SK-N-SH treated with all-trans-retinoic acid at 6 μM for 48 hours (cell line): ENCODE results near the gene TEX36.

Experiments
- ATAC-seq: fragments of 200-7000 bp; cut with Tn5 transposase; 3 replicates; pipeline ENCODE4 v1.9.1; 2020; ENCODE audit warnings: mild to moderate bottlenecking, moderate library complexity
- ARNTL ChIP-seq: fragments of 450-650 bp; formaldehyde crosslinking; IDR thresholded peaks from 2 replicates; pipeline ENCODE4 v1.5.0; 2020; ENCODE audit warnings: low read depth, mild to moderate bottlenecking, moderate library complexity, borderline replicate concordance
- ESRRG ChIP-seq: fragments of 250-450 bp; sonication (Bioruptor Pico); IDR thresholded peaks from 2 replicates; pipeline ENCODE4 v1.6.1; 2021; ENCODE audit warnings: mild to moderate bottlenecking
- OSR1 ChIP-seq: fragments of 250-450 bp; sonication (Bioruptor Pico); IDR thresholded peaks from 2 replicates; pipeline ENCODE4 v1.8.0; 2022; ENCODE audit warnings: moderate library complexity, mild to moderate bottlenecking, inconsistent platforms
- RARB ChIP-seq: fragments of 250-450 bp; sonication (Bioruptor Pico); IDR thresholded peaks from 2 replicates; pipeline ENCODE4 v1.8.0; 2021; ENCODE audit warnings: mild to moderate bottlenecking, moderate library complexity
- SNAI2 ChIP-seq: fragments of 250-450 bp; sonication (Bioruptor Pico); IDR thresholded peaks from 2 replicates; pipeline ENCODE4 v1.5.0; 2020; ENCODE audit warnings: mild to moderate bottlenecking, moderate library complexity
- TCF4 ChIP-seq: fragments of 250-450 bp; sonication (Bioruptor Pico); IDR thresholded peaks from 2 replicates; pipeline ENCODE4 v1.8.0; 2021; ENCODE audit warnings: mild to moderate bottlenecking, moderate library complexity, borderline replicate concordance
- TOX ChIP-seq: fragments of 250-450 bp; sonication (Bioruptor Pico); IDR thresholded peaks from 2 replicates; pipeline ENCODE4 v1.8.0; 2021; ENCODE audit warnings: mild to moderate bottlenecking, moderate library complexity, borderline replicate concordance
- ZFP30 ChIP-seq: fragments of 450-650 bp; formaldehyde crosslinking; IDR thresholded peaks from 2 replicates; pipeline ENCODE4 v1.5.0; 2022; ENCODE audit warnings: mild to moderate bottlenecking, moderate library complexity
- ZNF565 ChIP-seq: fragments of 450-650 bp; formaldehyde crosslinking; conservative IDR thresholded peaks from 2 replicates; pipeline ENCODE4 v1.5.0; 2020; ENCODE audit warnings: low read depth, mild to moderate bottlenecking, moderate library complexity
- TF ChIP-seq, protein P1 (sequence below): fragments of 250-450 bp; sonication (Bioruptor Pico); IDR thresholded peaks from 2 replicates; pipeline ENCODE4 v1.8.0; 2021; ENCODE audit warnings: low read depth, mild to moderate bottlenecking, moderate library complexity, borderline replicate concordance
- TF ChIP-seq, protein P2 (sequence below): fragments of 250-450 bp; sonication (Bioruptor Pico); IDR thresholded peaks from 2 replicates; pipeline ENCODE4 v1.5.1; 2020; ENCODE audit warnings: low read depth, mild to moderate bottlenecking, moderate library complexity
- TF ChIP-seq, protein P3 (sequence below): fragments of 250-450 bp; sonication (Bioruptor Pico); IDR thresholded peaks from 2 replicates; pipeline ENCODE4 v1.5.0; 2020; ENCODE audit warnings: mild to moderate bottlenecking, moderate library complexity
- TF ChIP-seq, protein P4 (sequence below): fragments of 250-450 bp; sonication (Bioruptor Pico); IDR thresholded peaks from 2 replicates; pipeline ENCODE4 v1.8.0; 2020; ENCODE audit warnings: mild to moderate bottlenecking, moderate library complexity, borderline replicate concordance
- TF ChIP-seq, protein P5 (sequence below): fragments of 250-450 bp; sonication (Bioruptor Pico); IDR thresholded peaks from 2 replicates; pipeline ENCODE4 v1.5.1; 2021; ENCODE audit warnings: mild to moderate bottlenecking, moderate library complexity

The TEX36 gene

DNA sequence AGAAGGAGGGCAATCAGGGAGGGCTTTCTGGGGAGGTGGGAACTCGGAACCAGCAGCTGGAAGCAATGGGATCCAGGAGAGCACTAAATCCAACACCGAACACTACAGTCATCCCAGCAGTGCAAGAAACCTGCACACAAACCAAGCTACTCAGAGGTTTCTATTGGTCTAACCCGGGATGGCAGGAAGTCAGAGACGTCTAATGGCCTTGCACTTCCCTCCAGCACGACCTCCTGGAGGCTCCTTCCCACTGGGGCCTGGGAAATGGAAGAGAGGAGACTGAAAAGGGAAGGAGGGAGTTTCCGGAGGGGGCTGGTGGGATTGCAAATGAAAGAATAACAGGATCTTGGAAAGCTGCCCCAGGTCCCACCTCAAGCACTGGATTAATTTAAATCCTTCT is 56.3 kb downstream of the TEX36 start:
- TF ChIP-seq ZNF565 (CRISPR knock-in tag) (no peak), TCF4 (CRISPR knock-in tag) (no peak), SNAI2 (CRISPR knock-in tag) (no peak), RARB (CRISPR knock-in tag) (no peak)
- TF ChIP-seq, protein P1, sequence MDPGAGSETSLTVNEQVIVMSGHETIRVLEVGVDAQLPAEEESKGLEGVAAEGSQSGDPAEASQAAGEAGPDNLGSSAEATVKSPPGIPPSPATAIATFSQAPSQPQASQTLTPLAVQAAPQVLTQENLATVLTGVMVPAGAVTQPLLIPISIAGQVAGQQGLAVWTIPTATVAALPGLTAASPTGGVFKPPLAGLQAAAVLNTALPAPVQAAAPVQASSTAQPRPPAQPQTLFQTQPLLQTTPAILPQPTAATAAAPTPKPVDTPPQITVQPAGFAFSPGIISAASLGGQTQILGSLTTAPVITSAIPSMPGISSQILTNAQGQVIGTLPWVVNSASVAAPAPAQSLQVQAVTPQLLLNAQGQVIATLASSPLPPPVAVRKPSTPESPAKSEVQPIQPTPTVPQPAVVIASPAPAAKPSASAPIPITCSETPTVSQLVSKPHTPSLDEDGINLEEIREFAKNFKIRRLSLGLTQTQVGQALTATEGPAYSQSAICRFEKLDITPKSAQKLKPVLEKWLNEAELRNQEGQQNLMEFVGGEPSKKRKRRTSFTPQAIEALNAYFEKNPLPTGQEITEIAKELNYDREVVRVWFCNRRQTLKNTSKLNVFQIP, result no peak
- TF ChIP-seq, protein P2, sequence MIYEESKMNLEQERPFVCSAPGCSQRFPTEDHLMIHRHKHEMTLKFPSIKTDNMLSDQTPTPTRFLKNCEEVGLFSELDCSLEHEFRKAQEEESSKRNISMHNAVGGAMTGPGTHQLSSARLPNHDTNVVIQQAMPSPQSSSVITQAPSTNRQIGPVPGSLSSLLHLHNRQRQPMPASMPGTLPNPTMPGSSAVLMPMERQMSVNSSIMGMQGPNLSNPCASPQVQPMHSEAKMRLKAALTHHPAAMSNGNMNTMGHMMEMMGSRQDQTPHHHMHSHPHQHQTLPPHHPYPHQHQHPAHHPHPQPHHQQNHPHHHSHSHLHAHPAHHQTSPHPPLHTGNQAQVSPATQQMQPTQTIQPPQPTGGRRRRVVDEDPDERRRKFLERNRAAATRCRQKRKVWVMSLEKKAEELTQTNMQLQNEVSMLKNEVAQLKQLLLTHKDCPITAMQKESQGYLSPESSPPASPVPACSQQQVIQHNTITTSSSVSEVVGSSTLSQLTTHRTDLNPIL (CRISPR knock-in tag), result no peak
- TF ChIP-seq, protein P3, sequence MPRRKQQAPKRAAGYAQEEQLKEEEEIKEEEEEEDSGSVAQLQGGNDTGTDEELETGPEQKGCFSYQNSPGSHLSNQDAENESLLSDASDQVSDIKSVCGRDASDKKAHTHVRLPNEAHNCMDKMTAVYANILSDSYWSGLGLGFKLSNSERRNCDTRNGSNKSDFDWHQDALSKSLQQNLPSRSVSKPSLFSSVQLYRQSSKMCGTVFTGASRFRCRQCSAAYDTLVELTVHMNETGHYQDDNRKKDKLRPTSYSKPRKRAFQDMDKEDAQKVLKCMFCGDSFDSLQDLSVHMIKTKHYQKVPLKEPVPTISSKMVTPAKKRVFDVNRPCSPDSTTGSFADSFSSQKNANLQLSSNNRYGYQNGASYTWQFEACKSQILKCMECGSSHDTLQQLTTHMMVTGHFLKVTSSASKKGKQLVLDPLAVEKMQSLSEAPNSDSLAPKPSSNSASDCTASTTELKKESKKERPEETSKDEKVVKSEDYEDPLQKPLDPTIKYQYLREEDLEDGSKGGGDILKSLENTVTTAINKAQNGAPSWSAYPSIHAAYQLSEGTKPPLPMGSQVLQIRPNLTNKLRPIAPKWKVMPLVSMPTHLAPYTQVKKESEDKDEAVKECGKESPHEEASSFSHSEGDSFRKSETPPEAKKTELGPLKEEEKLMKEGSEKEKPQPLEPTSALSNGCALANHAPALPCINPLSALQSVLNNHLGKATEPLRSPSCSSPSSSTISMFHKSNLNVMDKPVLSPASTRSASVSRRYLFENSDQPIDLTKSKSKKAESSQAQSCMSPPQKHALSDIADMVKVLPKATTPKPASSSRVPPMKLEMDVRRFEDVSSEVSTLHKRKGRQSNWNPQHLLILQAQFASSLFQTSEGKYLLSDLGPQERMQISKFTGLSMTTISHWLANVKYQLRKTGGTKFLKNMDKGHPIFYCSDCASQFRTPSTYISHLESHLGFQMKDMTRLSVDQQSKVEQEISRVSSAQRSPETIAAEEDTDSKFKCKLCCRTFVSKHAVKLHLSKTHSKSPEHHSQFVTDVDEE, result no peak
- TF ChIP-seq, protein P4, sequence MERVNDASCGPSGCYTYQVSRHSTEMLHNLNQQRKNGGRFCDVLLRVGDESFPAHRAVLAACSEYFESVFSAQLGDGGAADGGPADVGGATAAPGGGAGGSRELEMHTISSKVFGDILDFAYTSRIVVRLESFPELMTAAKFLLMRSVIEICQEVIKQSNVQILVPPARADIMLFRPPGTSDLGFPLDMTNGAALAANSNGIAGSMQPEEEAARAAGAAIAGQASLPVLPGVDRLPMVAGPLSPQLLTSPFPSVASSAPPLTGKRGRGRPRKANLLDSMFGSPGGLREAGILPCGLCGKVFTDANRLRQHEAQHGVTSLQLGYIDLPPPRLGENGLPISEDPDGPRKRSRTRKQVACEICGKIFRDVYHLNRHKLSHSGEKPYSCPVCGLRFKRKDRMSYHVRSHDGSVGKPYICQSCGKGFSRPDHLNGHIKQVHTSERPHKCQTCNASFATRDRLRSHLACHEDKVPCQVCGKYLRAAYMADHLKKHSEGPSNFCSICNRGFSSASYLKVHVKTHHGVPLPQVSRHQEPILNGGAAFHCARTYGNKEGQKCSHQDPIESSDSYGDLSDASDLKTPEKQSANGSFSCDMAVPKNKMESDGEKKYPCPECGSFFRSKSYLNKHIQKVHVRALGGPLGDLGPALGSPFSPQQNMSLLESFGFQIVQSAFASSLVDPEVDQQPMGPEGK (CRISPR knock-in tag), result no peak
- no peak for ATAC-seq

DNA sequence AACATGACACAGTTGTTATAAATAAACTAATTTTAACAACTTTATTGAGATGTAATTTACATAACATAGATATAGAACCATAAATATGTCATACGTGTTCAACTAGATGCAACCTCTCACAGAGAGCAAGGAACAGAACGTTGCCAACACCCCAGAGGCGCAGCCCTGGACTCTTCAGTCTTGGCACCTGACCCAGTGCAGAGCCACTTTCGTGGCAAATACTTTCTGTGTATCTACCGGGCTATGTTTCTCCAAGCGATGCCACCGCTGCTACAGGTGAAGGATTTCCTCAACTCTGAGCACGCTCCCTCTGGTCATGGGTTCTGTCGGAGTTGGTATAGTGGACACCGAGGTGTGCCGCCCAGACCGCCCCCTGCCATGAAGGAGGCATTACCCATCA is 57.4 kb downstream of the TEX36 start:
- TF ChIP-seq RARB (CRISPR knock-in tag) (no peak), TCF4 (CRISPR knock-in tag) (no peak), TOX (CRISPR knock-in tag) (no peak), OSR1 (CRISPR knock-in tag) (no peak), ESRRG (no peak), SNAI2 (CRISPR knock-in tag) (no peak), ARNTL (no peak), ZNF565 (CRISPR knock-in tag) (no peak), ZFP30 (no peak)
- TF ChIP-seq, protein P1, result no peak
- TF ChIP-seq, protein P5, sequence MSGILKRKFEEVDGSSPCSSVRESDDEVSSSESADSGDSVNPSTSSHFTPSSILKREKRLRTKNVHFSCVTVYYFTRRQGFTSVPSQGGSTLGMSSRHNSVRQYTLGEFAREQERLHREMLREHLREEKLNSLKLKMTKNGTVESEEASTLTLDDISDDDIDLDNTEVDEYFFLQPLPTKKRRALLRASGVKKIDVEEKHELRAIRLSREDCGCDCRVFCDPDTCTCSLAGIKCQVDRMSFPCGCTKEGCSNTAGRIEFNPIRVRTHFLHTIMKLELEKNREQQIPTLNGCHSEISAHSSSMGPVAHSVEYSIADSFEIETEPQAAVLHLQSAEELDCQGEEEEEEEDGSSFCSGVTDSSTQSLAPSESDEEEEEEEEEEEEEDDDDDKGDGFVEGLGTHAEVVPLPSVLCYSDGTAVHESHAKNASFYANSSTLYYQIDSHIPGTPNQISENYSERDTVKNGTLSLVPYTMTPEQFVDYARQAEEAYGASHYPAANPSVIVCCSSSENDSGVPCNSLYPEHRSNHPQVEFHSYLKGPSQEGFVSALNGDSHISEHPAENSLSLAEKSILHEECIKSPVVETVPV (CRISPR knock-in tag), result no peak
- TF ChIP-seq, protein P3, result no peak
- TF ChIP-seq, protein P2 (CRISPR knock-in tag), result no peak
- ATAC-seq, result no peak
